HG03108 (cell line): ENCODE measurements around the gene PCMTD2.
"Not testable (repeated sequence)": the region's sequence is repeated elsewhere in the genome, so short reads cannot be mapped to it uniquely, and the experiment has no call there.

ENCODE experiments used
- ATAC-seq: cut with Tn5 transposase; IDR thresholded peaks from one replicate; pipeline ENCODE4 v1.9.1; 2021; ENCODE audit warnings: moderate library complexity; ENCODE audit not compliant: unreplicated experiment

PCMTD2 gene

DNA sequence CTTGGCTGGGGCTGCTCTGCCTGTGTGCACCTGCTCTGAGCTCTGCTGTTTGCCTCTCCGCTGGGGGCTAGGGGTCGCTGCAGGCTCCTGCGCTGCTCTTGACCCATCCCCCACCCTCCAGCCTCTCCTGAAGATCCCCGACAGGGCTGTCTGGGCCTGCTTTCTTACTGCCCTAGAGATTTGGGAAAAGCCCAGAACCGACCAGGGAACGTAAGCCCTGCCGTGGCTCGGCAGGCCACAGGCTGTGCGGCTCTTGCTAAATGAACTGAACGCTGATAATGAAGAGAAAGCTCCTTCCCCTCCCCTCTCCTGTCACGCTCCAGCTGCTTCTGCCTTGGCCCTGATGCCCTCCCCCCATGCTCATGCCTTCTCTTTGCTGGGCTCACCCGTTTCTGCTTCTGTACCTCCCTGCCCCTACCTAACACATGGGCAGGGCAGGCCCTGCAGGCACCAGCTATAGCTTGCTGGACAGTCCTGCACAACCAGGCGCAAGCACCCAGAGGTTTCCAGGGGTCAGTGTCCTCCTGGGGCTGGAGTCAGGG, 32.0 kb upstream of the PCMTD2 start:
- no peak for ATAC-seq

DNA sequence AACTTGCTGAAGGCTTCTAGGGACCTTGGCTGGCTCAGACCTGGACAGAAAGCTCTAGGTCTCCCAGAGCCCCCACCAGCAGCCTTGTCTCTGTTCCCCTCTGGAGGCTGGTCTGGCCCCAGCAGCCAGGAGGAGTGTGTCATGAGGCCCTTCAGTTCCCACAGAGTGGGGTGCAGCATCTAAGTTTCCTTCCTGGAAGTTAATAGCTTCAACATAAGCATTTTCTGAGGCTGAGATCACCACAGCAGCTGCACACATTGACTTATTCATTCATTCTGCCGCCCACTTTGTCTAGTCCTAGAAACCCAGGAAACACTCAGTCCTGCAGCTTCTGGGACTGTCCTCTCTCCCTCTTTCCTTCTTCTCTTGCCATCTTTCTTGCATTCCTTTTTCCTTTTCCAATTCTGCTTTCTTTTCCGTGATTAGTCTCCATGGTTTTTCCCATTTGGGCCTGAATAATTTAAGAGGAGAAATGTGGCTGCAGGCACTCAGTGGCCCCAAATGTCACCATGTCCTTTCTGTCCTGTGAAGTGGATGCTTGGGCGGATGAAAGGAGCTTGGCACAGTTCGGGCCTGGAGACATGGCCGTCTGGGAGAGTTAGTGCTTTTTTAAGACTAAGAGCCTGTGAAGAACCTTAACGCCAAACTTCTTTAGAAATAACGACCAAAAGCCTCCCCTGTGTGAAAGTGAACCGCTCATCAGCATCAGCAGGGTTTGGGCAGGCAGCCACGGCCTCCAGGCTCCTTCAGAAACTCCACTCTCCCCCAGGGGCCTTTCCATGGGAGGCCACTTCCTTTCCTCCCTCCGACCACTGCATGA, 31.0 kb upstream of the PCMTD2 start:
- ATAC-seq: no peak

DNA sequence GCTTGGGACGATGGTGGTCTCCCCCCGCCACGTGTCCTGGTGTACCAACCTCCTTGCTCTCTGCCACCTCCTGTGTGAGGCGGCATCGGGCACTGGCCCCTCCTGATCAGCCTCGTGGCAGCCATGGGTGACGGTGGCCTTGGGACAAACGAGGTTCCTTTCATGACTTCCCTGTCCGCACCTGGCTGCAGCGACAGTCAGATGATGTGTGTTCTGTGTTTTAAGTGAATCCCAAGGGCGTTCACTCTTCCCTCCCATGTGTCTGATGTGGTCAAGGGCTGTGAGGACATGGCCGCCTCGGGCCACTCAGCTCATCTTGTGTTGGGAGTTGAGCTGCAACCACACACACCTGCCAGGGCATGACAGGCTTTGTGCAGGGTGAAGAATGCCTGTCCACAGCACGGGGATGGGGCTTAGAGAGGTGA, 30.4 kb upstream of the PCMTD2 start:
- no peak for ATAC-seq

DNA sequence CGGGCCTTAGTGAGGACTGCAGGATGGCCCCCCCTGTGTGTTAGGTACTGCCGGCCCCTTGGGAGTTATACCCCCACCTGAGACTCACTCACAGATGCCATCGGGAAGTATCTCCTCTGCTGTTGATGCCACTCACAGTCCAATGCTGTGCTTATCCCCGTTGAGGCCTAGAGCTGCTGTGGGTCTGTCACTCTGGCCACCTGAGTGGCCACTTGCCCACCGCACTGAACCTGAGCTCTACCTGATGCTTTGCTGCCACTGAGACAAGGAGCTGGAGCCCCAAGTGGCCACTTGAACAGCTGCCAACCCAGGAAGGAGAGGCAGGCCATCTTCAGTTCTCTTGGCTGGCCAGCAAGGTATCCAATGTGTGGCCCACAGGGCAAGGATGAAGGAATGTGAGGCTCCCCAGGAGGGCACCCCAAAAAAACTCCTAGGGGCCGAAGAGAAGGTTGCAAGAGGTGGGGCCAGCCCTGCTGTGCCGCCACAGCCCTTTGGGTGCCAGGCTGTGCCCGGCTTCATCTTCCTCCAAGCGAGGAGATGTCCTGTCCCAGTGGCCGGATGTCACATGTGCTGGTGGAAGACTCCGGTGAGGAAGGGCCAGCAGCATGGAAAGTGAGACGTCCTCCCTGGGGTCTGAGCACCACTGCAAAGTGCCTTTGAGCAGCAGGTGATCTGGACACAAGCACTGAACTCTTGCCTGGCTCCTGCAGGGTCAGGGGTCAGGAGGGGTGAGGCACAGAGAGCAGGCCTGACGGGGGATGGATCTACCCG, 29.5 kb upstream of the PCMTD2 start:
- ATAC-seq: no peak

DNA sequence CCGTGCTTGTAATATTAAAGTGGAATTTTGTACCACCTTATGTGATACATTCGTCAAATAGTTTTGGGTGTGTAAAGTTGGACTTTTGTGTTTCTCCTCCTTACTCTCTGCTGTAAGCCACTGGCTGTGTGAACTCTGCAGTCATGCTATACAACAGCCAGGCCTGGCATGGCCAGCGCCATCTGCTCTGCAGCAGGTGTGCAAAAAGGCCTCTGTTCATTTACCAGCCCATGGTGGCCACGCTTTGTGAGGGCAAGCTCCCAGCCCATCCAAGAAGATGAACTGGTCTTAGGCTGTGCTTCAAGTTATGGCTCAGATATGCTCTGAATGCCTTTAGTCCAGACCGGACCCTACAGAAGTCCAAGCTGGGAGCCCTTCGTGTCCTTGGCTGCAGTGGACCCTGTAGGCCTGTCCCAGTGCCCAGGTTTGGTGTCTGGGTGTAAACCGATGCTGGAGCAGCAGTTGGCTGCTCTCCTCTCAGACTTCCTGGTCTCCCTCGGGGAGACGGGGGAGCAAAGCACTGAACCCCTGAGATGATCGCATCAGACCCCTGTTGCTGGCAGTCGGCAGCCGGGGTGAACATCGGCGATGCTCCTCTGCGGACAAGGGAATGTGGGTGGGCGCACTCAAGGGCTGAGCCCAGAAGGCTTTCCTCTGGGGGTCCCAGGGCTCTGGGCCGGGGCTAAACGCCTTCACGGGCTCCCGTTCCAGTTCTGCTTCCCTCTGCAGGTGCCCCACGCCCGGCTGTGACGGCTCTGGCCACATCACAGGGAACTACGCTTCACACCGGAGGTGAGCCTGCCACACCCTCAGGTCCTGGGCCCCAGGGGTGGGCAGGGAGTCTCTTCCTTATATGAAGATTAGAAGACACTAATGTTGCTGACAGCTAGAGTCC, 28.6 kb upstream of the PCMTD2 start:
- ATAC-seq: no peak

DNA sequence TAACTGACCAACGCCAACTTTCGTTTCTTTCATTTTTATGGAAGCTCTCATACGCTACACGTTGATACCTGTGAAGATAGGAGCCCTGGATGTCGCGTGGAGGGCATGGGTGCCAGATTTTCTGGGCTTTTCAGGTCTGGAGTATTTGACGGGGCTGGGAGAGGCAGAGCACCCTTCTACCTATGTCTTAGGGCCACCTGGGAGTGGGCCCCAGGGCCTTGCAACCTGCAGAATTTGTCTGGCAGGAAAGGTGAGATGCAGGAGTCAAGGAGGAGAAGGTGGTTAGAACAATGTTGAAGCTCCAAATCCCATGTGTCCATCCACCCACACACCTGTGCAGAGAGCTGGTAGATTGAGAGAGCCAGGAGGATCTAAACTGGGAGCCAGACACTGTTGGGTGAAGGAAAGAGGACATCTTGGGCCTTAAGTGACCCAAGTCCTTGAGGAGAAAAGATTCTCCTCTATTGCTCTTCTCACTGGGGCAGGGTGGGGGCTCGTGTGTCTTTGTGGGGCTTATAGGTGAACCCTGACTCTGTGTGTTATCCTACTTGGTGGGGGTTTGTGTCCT, 27.4 kb upstream of the PCMTD2 start:
- no peak for ATAC-seq

DNA sequence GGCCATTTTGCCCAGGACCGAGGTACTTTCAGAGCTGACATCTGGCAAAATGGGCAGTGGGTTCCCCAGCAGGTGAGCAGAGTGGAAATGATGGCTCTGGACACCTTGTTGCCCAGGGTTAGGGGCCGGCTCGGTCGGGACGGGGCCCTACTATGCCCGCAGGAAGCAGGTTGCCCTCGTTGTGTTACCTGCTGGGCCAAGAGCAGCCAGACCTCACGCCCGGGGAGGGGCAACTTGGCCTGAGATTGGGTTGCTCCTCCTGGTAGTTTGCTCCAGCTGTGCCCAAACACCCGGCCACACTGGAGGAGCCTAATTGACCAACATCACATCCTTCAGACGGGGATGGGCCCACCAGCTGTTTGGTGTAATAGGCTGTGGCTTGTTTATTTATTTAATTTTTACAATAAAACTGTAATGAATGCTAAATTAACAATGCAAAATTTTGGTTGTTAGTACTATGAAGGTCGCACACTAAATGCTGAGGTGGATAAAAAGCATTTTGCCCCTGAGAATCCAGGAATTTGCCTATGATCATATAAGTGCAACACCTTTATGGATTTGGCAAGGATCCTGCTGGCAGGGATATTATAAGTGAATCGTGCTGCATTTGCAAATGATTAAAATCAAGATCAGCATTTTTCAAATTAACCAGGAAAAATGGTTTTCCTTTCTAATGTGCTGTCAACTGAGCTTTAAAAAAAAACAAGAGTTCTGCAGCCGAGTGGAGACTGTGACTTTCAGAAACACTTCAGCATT, 26.6 kb upstream of the PCMTD2 start:
- ATAC-seq: no peak

DNA sequence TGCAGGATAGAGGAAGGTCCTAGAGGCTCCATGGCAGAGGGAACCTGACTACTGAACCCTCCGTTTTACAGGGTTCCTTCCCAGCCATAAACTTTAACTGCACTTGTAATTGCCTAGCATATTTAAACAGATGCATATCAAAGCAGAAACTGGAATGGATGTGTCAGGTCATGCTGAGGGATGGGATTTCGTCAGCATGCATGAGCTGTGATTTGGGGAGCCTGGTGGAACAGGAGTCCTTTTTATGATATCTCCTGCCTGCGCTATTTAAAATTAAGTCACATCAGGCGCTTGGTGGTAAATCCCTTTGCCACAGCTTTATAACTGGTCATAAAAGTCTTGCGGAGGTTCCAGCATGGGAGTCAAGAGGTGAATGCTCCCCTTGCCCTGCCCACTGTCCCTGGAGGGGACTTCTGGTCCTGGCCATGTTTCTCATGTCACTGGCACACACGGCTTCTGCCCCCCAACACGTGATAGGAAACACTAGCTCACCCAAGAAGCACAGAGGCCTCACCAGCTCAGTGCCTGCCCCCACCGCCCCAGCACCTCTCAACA, 26.0 kb upstream of the PCMTD2 start:
- no peak for ATAC-seq

DNA sequence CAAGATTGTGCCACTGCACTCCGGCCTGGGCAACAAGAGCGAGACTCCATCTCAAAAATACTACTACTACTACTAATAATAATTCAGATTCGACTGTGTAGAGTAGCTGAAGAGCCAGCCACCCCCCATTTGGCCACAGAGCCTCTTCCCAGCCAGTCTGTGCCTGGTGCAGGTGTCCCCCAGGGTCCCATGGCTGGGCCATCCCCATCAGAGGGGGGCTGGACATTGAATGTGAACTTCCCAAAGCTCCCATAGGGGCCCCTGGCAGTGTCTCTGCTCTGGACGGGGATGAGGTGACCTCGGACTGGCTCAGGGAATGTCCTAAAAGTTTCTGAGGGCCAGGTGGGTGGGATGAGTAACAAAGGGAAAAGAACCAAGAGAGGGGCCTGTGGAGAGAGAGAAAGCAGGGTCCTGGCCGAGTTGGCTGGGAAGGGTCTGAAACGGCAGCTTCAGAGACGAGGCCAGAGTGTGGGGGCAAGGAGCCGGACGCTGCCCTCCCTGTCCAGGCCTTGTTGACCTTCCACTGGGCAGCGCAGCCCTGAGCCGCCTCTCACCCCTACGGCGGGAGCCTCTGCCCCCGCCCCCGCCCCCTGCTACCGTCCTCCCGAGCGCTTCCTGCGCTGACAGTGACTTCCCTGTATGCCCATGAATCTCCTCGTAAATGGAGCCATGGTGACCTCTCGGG, 24.9 kb upstream of the PCMTD2 start:
- no peak for ATAC-seq

DNA sequence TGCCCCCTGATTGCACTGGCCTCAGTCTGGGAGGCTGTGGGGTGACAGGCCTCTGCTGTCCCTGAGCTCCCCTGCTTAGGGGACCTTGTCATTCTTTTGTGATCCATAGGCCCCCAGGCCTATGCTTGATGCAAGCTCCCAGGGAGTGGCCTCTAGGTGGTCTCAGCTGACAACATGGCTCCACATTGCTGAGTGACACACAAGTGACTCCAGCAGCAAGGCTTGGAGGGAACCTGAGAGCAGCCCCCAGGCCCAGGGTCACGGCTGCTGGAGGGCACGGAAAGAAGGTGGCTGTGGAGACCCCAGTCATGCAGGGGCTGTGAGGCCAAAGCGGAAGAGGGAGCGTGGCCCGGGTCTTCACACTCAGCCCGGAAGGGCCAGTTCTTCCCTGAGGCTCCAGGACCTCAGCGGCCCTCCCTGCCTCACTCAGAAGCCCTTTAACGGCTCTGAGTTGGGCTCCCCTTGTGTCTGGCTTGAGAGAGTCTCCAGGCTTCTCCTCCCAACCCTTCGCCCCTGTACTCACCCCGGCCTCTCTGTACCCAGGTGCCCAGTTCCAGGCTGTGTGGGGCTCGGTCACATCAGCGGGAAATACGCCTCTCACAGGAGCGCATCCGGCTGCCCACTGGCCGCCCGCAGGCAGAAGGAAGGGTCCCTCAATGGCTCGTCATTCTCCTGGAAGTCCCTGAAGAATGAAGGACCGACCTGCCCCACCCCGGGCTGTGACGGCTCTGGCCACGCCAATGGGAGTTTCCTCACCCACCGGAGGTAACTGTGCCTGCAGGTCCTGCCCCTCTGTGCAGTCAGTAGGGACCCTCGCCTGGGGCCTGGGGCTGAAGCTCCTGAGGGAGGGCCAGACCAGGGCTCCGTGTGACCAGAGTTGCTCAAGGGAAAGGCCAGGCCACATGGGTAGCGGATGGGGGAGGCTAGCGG, 23.7 kb upstream of the PCMTD2 start:
- no peak for ATAC-seq

DNA sequence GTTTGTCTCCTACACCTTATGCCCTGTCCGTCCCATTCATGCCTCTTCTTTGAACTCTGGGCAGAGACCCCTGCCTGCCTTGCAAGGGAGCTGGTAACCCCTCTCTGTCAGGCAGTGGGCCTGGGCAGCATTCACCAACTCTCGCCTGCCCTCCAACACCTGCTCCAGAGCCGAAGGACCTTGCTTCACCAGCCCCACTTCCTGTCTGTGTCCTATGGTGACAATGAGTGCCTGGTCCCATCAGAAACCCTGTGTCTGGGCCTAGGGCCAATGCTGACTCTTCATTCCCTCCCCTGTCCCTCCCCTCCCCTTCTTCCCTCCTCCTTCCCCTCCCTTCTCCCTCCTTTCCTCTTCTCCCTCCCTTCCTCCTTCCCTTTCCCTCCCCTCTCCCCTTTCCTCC, 22.8 kb upstream of the PCMTD2 start:
- ATAC-seq: no peak

DNA sequence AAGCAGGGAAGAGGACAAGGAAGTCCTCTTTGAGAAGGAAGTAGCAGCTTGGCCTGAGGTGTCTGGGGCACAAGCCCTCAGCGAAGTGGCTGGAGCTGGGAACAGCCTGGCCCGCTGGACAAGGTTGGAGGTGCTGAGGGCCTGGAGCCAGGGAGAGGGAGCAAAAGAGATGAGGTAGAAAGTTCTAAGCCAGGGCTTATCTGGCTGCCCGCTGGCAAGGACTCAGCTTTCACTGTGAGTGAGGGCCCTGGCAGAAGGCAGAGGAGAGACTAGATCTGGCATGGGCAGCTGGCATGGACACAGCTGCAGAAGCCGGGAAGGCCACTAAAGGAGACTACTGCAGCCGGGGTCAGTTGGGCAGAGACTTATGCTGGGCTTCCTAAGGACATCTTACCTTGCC, 21.8 kb upstream of the PCMTD2 start:
- no peak for ATAC-seq

DNA sequence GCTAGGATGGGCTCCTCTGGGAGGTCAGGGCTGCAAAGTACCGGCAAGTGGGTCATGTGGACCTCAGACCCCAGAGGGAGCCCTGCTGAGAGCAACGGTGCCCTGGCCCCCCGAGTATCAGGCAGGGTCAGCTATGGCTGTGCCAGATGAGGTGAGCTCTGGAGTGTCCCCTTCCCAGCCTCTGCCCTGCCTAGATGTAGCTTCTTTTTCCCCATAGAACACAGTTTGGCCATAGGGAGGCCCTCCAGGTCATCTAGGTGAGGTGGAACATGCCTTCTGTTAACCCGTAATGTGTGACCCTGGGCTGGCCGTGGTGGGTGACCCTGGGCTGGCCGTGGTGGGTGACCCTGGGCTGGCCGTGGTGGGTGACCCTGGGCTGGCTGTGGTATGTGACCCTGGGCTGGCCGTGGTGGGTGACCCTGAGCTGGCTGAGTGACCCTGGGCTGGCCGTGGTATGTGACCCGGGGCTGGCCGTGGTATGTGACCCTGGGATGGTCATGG, 21.2 kb upstream of the PCMTD2 start:
- ATAC-seq: no peak

DNA sequence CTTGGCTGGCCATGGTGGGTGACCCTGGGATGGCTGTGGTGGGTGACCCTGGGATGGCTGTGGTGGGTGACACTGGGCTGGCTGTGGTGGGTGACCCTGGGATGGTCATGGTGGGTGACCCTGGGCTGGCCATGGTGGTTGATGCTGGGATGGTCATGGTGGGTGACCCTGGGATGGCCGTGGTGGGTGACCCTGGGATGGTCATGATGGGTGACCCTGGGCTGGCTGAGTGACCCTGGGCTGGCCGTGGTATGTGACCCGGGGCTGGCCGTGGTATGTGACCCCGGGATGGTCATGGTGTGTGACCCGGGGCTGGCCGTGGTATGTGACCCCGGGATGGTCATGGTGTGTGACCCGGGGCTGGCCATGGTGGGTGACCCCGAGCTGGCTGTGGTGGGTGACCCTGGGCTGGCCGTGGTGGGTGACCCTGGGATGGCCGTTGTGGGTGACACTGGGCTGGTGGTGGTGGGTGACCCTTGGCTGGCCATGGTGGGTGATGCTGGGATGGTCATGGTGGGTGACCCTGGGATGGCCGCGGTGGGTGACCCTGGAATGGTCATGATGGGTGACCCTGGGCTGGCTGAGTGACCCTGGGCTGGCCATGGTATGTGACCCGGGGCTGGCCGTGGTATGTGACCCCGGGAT, 20.5 kb upstream of the PCMTD2 start:
- not testable (repeated sequence) for ATAC-seq

DNA sequence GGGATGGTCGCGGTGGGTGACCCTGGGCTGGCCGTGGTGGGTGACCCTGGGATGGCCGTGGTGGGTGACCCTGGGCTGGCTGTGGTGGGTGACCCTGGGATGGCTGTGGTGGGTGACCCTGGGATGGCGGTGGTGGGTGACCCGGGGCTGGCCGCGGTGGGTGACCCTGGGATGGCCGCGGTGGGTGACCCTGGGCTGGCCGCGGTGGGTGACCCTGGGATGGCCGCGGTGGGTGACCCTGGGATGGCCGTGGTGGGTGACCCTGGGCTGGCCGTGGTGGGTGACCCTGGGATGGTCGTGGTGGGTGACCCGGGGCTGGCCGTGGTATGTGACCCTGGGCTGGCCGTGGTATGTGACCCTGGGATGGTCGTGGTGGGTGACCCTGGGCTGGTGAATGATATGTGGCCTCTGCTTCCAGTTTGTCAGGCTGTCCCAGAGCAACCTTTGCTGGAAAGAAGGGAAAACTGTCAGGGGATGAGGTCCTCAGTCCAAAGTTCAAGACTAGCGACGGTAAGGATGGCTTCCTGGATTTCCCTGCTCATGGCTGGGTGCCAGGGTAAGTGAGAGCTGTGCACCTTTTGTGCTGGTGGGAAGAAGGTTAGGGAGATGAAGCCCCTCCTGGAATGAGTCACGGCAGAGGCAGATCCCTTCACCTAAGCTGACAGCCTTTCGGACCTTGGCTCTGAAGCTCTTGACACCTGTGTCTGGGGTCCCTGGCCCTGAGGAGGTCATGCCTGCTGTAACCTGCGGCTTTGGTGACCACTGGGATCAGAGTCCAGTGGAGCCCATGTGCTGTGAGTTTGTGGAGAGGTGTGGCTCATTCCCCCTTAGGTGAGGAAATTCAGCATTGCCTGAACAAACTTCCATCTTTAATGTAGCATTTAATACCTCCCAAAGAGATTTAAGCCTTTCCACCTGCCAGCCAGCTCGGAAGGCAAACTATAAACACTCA, 19.1 kb upstream of the PCMTD2 start:
- no peak for ATAC-seq

DNA sequence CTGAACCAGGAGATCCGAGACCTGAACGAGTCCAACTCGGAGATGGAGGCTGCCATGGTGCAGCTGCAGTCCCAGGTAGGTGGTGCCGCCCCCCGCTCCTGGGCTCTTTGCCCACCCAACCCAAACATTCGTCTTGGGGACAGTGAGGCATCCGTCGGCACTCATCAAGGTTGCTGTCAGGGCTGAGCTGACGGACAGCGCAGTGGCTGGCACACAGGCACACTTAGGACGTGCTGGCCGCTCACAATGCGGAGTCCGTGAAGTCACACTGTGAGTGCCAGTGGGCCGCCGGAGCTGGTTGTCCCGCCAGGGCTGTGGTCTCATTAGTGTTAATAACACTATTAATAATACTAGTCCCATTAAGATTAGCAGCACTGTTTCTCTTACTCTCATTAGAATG, 18.2 kb upstream of the PCMTD2 start:
- no peak for ATAC-seq
